HG03196 (cell line): ENCODE results near the gene HLCS.
"Not testable (repeated sequence)": the region's sequence is repeated elsewhere in the genome, so short reads cannot be mapped to it uniquely, and the experiment has no call there.

Experiments used
- ATAC-seq: cut with Tn5 transposase; IDR thresholded peaks from one replicate; pipeline ENCODE4 v1.9.1; 2021; ENCODE audit not compliant: unreplicated experiment

HLCS gene

GRCh38 chr21:36816561-36817130, 149.8 kb downstream of the HLCS start:
- no peak for ATAC-seq

GRCh38 chr21:36816026-36816425, 150.4 kb downstream of the HLCS start:
- not testable (repeated sequence) for ATAC-seq

- no peak for ATAC-seq
Observed at GRCh38 chr21:36815284-36815683, 151.2 kb downstream of the HLCS start.

GRCh38 chr21:36813052-36813451, 153.4 kb downstream of the HLCS start:
- no peak for ATAC-seq

- ATAC-seq: no peak
Observed at GRCh38 chr21:36811762-36812161, 154.7 kb downstream of the HLCS start.

GRCh38 chr21:36810443-36810842, 156.0 kb downstream of the HLCS start:
- ATAC-seq: no peak

- no peak for ATAC-seq
Observed at GRCh38 chr21:36807422-36807928, 159.0 kb downstream of the HLCS start.

- ATAC-seq: no peak
Observed at GRCh38 chr21:36806103-36806502, 160.4 kb downstream of the HLCS start.

- no peak for ATAC-seq
Observed at GRCh38 chr21:36804874-36805611, 161.4 kb downstream of the HLCS start.

- no peak for ATAC-seq
Observed at GRCh38 chr21:36803816-36804439, 162.5 kb downstream of the HLCS start.

- no peak for ATAC-seq
Observed at GRCh38 chr21:36803051-36803645, 163.3 kb downstream of the HLCS start.

- ATAC-seq: no peak
Observed at GRCh38 chr21:36800734-36801133, 165.7 kb downstream of the HLCS start.

- ATAC-seq: no peak
Observed at GRCh38 chr21:36799869-36800268, 166.6 kb downstream of the HLCS start.

GRCh38 chr21:36798491-36798890, 168.0 kb downstream of the HLCS start:
- ATAC-seq: no peak

GRCh38 chr21:36796070-36796469, 170.4 kb downstream of the HLCS start:
- no peak for ATAC-seq

- ATAC-seq: no peak
Observed at GRCh38 chr21:36792505-36792967, 173.9 kb downstream of the HLCS start.

GRCh38 chr21:36791695-36792470, 174.6 kb downstream of the HLCS start:
- ATAC-seq: no peak

- no peak for ATAC-seq
Observed at GRCh38 chr21:36791180-36791579, 175.3 kb downstream of the HLCS start.

- ATAC-seq: no peak
Observed at GRCh38 chr21:36790616-36791015, 175.9 kb downstream of the HLCS start.

- ATAC-seq: no peak
Observed at GRCh38 chr21:36788120-36788638, 178.3 kb downstream of the HLCS start.

GRCh38 chr21:36786186-36786585, 180.3 kb downstream of the HLCS start:
- no peak for ATAC-seq
